PFSK-1 (cell line): ENCODE measurements around the gene GMCL1.
A peak's percentile ranks its signal among the peaks of the same experiment; 100 is the strongest.

ENCODE experiments used
- FOXP2 ChIP-seq: optimal IDR thresholded peaks from 2 replicates; pipeline ENCODE3; 2011; ENCODE audit warnings: borderline replicate concordance, control low read depth, inconsistent platforms; ENCODE audit not compliant: insufficient read depth; ENCODE audit errors: extremely low read length, extremely low read depth
- POLR2AphosphoS5 ChIP-seq: IDR thresholded peaks from 2 replicates; pipeline ENCODE4 v1.6.1; 2012; ENCODE audit warnings: low read depth, mild to moderate bottlenecking, control low read depth, low read length, moderate library complexity
- REST ChIP-seq, 2 experiments: IDR thresholded peaks; 2 replicates each; pipeline versions ENCODE4 v1.6.1 to v1.8.0; 2011 to 2012; ENCODE audit warnings: low read depth in 2 of 2, low read length in 2 of 2, control low read depth in 1 of 2, inconsistent platforms in 1 of 2, mild to moderate bottlenecking in 1 of 2, moderate library complexity in 1 of 2; ENCODE audit not compliant: insufficient read depth in 1 of 2
- SIN3A ChIP-seq: IDR thresholded peaks from 2 replicates; pipeline ENCODE4 v1.6.1; 2012; ENCODE audit warnings: mild to moderate bottlenecking, low read length, moderate library complexity, borderline replicate concordance; ENCODE audit not compliant: insufficient read depth
- TAF1 ChIP-seq: IDR thresholded peaks from 2 replicates; pipeline ENCODE4 v1.6.1; 2012; ENCODE audit warnings: low read length, control low read depth, borderline replicate concordance; ENCODE audit not compliant: insufficient read depth

- TF ChIP-seq REST (IDR thresholded peaks at IDR 0.05; ENCODE audit: insufficient read depth in 1 of 2, low read depth in 2 of 2, low read length in 2 of 2) (0 out of 4 replicates have a peak, but pooled peaks of 1 of the 2 experiments have one; percentile 19), POLR2AphosphoS5 (peak; percentile 83), SIN3A (no peak), FOXP2 (peak; percentile 83), TAF1 (peak; percentile 81; the same call in 1 of the 2 replicates)
Measured at GRCh38 chr2:69914164-69914949, 84.9 kb downstream of the GMCL1 start.
